Lower leg skin (tissue), 3 donors: ENCODE measurements around the gene FAM171A2.

Experiments
- CTCF ChIP-seq, 3 donors: fragments of 450-650 bp; IDR thresholded peaks; one replicate each; pipeline ENCODE4 v1.5.1; 2016; ENCODE audit warnings: antibody characterized with exemption in 3 of 3, mild to moderate bottlenecking in 3 of 3, moderate library complexity in 2 of 3
- POLR2A ChIP-seq, 2 donors: fragments of 450-650 bp; IDR thresholded peaks; one replicate each; pipeline ENCODE4 v1.6.1; 2016 to 2017; ENCODE audit warnings: antibody characterized with exemption in 2 of 2, mild to moderate bottlenecking in 1 of 2, moderate library complexity in 1 of 2

DNA sequence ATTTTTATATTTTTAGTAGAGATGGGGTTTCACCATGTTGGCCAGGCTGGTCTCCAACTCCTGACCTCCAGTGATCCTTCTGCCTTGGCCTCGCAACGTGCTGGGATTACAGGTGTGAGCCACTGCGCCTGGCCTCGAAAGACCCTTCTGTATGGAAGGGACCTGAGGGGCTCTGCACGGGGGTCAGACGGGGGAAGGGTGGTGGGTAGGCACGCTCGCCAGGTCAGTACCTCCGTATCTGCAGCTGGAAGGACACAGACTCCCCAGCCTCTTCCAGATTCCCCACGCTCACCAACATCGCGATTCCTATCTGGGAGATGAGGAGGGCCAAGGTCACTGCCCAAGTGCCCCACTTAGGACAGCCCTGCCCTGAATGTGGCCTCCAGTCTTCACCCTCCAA, 13.1 kb upstream of the FAM171A2 start:
- TF ChIP-seq CTCF (IDR thresholded peaks at IDR 0.05) = no peak
- TF ChIP-seq POLR2A (IDR thresholded peaks at IDR 0.05) = no peak
